LNCAP (cell line): ENCODE data around the gene DMD.

Experiments used
- TF ChIP-seq, protein P1 (sequence below): fragments of 450-650 bp; IDR thresholded peaks from 2 replicates; pipeline ENCODE4 v1.5.1; 2017; ENCODE audit warnings: mild to moderate bottlenecking

Gene DMD

DNA sequence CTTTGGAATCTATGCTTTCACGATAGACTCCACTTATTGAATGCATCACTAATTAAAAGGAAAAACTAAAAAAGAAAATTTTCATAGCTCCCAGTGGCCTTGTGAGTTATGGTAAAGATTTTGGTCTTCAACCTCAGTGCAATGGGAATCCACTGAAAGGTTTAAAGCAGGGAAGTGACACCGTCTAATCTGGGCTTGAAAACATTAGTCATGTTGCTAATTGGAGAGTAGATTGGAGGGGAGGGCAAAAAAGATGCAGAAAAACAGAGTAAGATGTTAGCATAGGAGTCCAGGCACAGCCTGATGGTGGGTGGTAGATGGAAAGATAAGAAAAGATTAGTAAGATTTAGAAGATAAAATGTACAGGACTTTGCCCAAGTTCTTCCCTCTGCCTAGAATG, 1506.4 kb downstream of the DMD start:
- TF ChIP-seq, protein P1, sequence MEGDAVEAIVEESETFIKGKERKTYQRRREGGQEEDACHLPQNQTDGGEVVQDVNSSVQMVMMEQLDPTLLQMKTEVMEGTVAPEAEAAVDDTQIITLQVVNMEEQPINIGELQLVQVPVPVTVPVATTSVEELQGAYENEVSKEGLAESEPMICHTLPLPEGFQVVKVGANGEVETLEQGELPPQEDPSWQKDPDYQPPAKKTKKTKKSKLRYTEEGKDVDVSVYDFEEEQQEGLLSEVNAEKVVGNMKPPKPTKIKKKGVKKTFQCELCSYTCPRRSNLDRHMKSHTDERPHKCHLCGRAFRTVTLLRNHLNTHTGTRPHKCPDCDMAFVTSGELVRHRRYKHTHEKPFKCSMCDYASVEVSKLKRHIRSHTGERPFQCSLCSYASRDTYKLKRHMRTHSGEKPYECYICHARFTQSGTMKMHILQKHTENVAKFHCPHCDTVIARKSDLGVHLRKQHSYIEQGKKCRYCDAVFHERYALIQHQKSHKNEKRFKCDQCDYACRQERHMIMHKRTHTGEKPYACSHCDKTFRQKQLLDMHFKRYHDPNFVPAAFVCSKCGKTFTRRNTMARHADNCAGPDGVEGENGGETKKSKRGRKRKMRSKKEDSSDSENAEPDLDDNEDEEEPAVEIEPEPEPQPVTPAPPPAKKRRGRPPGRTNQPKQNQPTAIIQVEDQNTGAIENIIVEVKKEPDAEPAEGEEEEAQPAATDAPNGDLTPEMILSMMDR = no peak

DNA sequence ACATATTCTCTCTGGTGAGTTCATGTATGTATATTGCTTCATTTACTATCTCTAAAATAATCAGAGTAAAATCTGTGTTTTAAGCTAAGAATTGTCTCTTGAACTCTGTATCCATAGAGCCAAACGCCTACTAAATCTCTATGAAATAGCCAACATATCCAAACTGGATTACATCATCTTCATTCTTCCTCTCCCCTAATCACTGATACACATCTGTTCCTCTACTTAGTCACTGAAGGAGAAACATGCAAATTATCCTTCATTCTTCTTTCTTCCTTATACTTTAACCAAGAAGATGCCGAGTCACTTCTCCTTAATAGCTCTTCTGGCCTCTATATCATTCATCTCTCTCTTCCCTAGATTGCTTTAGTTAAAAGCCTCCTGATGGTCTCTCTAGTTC, 1509.1 kb downstream of the DMD start:
- TF ChIP-seq, protein P1 = no peak

DNA sequence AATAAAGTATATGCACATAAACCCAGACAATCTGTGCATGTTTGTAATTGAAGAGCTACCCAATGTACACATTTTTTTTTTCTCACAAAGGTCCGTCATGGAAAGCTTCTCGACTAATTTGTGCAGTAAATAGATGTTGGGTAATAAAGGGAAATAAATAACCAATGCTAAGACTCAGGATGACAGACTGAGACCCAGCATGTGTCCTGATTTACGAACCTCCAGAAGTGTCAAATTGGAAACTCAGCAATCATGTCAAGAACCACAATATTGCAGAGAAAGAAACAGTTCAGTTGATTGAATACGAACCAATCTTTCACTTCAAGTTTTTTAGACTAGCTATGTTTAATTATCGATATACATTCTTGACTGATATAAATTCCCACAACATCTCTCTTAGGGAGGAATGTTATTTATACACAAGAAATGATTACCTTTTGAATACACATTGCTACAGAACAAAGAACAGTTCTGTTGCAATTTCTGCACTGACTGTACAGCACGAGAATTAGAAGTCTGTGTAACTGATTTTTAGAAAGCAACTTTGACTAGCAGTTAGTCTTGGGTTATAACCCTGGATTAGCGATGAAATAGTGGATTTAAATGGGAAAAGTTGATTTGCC, 1513.9 kb downstream of the DMD start:
- TF ChIP-seq, protein P1 = no peak

DNA sequence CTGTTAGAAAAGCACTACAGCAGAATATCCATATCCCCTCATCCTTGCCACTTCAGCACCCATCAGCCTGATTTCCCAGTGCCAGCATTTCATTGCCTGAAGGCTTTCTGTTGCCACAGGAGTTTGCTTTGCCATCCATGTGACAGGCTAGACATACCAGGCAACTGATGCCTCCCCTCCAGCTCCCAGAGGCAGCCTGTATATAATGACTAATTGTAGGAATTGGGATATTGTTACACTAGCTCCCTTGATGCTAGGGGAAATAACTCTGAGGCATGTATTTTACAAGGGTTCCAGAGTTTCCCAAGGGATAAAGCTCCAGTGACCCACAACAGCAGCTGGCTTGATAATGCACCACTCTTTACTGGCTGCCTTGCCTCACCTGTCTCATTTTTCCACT, 1531.5 kb downstream of the DMD start:
- TF ChIP-seq, protein P1 = no peak

DNA sequence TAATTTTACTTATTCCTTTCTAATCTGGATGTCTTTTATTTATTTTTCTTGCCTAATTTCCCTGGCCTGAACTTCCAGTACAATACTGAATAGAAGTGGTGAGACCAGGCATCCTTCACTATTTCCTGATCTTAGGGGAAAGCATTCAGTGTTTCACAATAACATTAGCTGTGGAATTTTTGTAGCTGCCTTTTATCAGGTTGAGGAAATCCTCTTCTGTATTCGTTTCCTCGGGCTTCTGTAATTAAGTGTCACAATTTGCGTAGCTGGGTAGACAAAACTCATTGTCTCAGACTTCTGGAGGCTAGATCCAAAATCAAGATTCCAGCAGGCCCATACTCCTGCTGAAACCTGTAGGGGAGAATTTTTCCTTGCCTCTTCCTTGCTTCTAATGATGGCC, 1541.1 kb downstream of the DMD start:
- TF ChIP-seq, protein P1 = no peak

DNA sequence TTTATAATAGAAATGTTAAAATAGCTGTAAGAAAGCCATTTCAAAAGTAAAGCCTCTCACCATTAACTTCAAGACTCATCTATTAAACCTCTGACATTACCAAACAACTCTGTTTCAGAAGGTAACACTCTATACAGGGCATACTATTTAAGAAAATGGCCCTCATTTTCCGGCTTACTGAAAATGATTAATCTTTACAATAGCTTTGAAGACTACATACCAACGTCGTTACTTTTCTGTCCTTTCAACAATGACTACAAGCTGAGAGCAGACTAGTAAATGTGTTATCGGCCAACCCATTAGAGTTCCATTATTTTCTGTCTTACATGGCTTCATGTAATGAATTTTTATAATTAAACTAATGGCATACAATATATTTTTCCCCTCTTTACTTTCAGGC, 1545.9 kb downstream of the DMD start:
- TF ChIP-seq, protein P1 = no peak

DNA sequence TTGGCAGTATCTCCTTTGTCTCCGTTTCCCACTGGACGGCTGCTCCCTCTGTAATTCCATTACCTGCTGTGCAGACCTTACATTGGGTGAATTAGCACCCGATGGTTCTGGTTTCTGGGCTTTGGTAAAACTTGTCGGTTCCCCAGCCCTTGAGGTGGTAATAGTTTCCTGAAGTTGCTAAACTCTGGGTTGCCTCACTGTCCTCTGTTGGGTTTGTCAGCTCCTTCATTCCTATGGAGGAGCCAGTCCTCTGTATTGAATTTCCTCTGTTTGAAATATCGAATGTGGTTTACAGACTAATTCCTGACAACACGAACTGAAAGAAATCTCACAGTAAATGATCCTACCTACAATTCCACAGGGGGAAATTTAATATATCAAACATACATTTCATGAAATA, 1548.2 kb downstream of the DMD start:
- TF ChIP-seq, protein P1 = no peak

DNA sequence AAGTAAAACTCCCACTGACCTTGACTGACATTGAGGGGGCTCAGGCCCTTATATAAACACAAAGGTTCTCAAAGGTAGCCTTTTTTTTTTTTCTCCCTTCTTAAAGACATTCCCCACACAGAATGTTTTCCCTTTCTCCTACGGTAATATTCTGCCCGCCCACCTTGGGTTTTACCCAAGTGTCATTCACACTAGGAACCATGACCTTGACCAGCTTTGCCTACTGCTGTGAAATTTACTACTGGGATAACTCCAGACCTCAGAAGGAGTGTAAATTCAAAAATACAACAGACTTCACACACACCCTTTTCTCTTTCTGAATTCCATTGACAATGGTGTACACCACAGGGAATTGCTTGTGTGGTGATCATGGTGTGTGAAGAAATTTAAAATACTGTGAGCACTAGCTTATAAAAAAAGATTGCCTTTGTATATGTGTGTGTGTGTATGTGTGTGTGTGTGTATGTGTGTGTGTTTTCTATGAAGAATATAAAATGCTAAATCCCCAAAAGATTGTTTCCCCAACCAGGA, 1550.0 kb downstream of the DMD start:
- TF ChIP-seq, protein P1 = no peak
